Neural progenitor cell (in vitro differentiated cells): ENCODE measurements around the gene ANTXR1.

Experiments
- CTCF ChIP-seq: fragments of 200-600 bp; sonication (generic); IDR thresholded peaks from 2 replicates; pipeline ENCODE4 v1.5.1; 2017; ENCODE audit warnings: antibody characterized with exemption, mild to moderate bottlenecking
- EZH2phosphoT487 ChIP-seq: fragments of 200-600 bp; sonication (generic); IDR thresholded peaks from 2 replicates; pipeline ENCODE4 v1.6.1; 2017; ENCODE audit warnings: antibody characterized with exemption

DNA sequence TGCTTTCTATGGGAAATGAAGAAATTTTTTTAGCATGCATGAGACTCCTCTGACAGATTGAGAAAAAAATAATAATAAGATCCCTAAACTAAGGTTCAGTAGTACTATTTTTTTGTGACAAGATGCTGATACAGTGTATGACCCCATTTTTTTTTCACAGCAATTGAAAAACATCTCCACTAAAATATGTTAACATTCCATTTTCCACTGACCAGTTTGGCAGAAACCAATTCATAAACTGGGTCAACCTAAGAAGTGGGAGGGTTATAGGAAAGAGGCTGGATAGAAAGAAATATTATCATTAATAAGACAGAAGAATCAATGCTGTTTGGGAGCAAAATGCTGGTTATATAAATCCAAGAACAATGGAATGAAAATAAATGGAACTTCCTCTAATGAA is 182.7 kb downstream of the ANTXR1 start:
- TF ChIP-seq CTCF (no peak), EZH2phosphoT487 (no peak)
